ENCODE measurements around the gene CFAP90. TPM values are rescaled to one million over a fixed set of nuclear protein-coding genes. Genes with fewer than 3 reads are reported as not detected.

CFAP90 gene
- total RNA-seq, 2 donors from 2014 or later = not detected

GRCh38 chr5:7795306-7795705 lies 55.6 kb downstream of the CFAP90 start:
- Histone ChIP-seq H3K27me3 (no peaks in the 10 kb centered on the region), H3K4me3 (no peak overlapping the region), H3K9ac (ENCODE audit: low read depth in 2 of 2, low read length in 2 of 2) (no peak overlapping the region), H3K4me1 (no peaks in the 10 kb centered on the region), H3K9me3 (no peaks in the 10 kb centered on the region), H3K36me3 (no peaks in the 10 kb centered on the region), H3K27ac (no peak overlapping the region)
- no peak for DNase-seq
- intact Hi-C loops (cut with DNase I) = no loop called here
- TF ChIP-seq, protein P1, sequence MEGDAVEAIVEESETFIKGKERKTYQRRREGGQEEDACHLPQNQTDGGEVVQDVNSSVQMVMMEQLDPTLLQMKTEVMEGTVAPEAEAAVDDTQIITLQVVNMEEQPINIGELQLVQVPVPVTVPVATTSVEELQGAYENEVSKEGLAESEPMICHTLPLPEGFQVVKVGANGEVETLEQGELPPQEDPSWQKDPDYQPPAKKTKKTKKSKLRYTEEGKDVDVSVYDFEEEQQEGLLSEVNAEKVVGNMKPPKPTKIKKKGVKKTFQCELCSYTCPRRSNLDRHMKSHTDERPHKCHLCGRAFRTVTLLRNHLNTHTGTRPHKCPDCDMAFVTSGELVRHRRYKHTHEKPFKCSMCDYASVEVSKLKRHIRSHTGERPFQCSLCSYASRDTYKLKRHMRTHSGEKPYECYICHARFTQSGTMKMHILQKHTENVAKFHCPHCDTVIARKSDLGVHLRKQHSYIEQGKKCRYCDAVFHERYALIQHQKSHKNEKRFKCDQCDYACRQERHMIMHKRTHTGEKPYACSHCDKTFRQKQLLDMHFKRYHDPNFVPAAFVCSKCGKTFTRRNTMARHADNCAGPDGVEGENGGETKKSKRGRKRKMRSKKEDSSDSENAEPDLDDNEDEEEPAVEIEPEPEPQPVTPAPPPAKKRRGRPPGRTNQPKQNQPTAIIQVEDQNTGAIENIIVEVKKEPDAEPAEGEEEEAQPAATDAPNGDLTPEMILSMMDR (IDR thresholded peaks at IDR 0.05) = no peak

GRCh38 chr5:7794823-7795222 lies 56.1 kb downstream of the CFAP90 start:
- Histone ChIP-seq H3K36me3 (no peaks in the 10 kb centered on the region), H3K9ac (ENCODE audit: low read depth in 2 of 2, low read length in 2 of 2) (no peak overlapping the region), H3K9me3 (no peaks in the 10 kb centered on the region), H3K4me3 (no peak overlapping the region), H3K27ac (no peak overlapping the region), H3K27me3 (no peaks in the 10 kb centered on the region), H3K4me1 (no peaks in the 10 kb centered on the region)
- TF ChIP-seq, protein P1 (IDR thresholded peaks at IDR 0.05) = no peak
- intact Hi-C loops (cut with DNase I) = no loop called here
- no peak for DNase-seq

DNA sequence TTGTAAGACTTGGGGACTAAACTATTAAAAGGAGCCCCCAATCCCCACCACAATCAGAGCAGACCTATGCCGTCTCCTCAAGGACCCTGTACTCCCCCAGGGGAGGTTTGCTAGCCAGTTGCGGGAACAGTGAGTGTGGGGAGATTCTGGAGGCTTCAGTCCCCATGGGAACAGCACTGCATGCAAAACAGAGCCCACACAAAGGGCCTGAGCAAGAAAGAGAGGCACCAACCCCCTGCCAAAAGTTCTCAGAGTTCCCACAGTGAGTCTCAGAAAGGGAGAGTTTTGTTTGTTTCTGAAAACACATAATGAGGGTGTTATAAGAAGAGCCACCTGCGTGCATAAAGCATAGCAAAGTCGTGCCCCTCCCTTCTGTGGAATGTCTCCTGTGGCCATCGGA lies 56.6 kb downstream of the CFAP90 start:
- DNase-seq = no peak
- Histone ChIP-seq H3K4me1 (no peaks in the 10 kb centered on the region), H3K9ac (ENCODE audit: low read depth in 2 of 2, low read length in 2 of 2) (no peak overlapping the region), H3K27ac (no peak overlapping the region), H3K27me3 (no peaks in the 10 kb centered on the region), H3K9me3 (no peaks in the 10 kb centered on the region), H3K4me3 (no peak overlapping the region), H3K36me3 (no peaks in the 10 kb centered on the region)
- TF ChIP-seq, protein P1 (IDR thresholded peaks at IDR 0.05) = no peak
- intact Hi-C loops (cut with DNase I) = no loop called here

GRCh38 chr5:7793895-7794294 lies 57.0 kb downstream of the CFAP90 start:
- H3K27me3 ChIP-seq = no peaks in the 10 kb centered on the region
- no peak for DNase-seq
- intact Hi-C loops (cut with DNase I) = no loop called here
- H3K4me1 ChIP-seq = no peaks in the 10 kb centered on the region
- H3K9me3 ChIP-seq = no peaks in the 10 kb centered on the region
- no peak overlapping the region for H3K27ac ChIP-seq
- H3K36me3 ChIP-seq = no peaks in the 10 kb centered on the region
- TF ChIP-seq, protein P1 (IDR thresholded peaks at IDR 0.05) = no peak
- no peak overlapping the region for H3K9ac ChIP-seq (ENCODE audit: low read depth in 2 of 2, low read length in 2 of 2)
- no peak overlapping the region for H3K4me3 ChIP-seq

DNA sequence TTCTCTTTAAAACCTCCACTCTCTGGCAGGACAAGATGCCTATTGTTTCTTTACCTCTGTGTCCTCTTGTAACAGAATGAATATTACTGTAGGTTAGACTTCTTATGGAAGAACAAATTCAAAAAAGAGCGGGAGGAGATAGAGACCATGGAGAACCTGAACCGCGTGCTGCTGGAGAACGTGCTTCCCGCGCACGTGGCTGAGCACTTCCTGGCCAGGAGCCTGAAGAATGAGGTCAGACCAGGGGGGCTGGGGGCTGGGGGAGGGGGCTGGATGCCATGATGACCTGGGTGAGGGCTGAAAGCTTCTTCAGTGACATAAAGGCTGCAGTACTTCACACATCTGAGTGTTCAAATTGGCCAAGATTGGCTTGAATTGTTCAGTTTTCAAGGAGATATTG lies 61.4 kb downstream of the CFAP90 start:
- Histone ChIP-seq H3K27me3 (no peaks in the 10 kb centered on the region), H3K9ac (ENCODE audit: low read depth in 2 of 2, low read length in 2 of 2) (no peak overlapping the region), H3K36me3 (no peaks in the 10 kb centered on the region), H3K27ac (no peak overlapping the region), H3K4me3 (no peak overlapping the region), H3K9me3 (no peaks in the 10 kb centered on the region), H3K4me1 (no peaks in the 10 kb centered on the region)
- no peak for DNase-seq
- intact Hi-C loops (cut with DNase I) = no loop called here
- TF ChIP-seq, protein P1 (IDR thresholded peaks at IDR 0.05) = no peak

DNA sequence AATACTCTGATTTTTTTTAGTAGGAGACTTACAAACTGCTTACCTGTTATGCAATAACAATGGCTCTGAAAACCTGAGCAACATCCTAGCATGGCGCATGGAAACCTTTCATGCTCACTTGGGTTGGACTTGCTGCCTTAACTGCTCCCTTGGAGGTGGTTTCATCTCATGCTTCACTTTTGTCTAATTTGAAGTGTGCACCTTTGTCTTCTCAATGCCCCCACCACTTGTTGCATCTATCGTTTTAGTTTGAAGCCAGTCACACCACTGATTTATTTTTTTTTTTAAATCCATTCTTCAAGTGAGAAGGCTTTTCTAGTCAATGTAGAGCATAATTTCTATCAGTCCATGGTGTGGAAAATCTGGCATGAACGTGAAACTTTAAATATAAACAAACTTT lies 63.2 kb downstream of the CFAP90 start:
- TF ChIP-seq, protein P1 (IDR thresholded peaks at IDR 0.05) = no peak
- no peaks in the 10 kb centered on the region for H3K9me3 ChIP-seq
- no peak overlapping the region for H3K4me3 ChIP-seq
- no peaks in the 10 kb centered on the region for H3K4me1 ChIP-seq
- H3K27ac ChIP-seq = no peak overlapping the region
- DNase-seq = no peak
- H3K9ac ChIP-seq (ENCODE audit: low read depth in 2 of 2, low read length in 2 of 2) = no peak overlapping the region
- no peaks in the 10 kb centered on the region for H3K36me3 ChIP-seq
- no peaks in the 10 kb centered on the region for H3K27me3 ChIP-seq
- intact Hi-C loops (cut with DNase I) = no loop called here

Measured in colonic mucosa (tissue), 4 donors.